SH-SY5Y (cell line): ENCODE data around the gene SERBP1.

Experiments used
- GATA2 ChIP-seq: IDR thresholded peaks from 2 replicates; pipeline ENCODE4 v1.6.1; 2011; ENCODE audit warnings: mild to moderate bottlenecking, low read depth, low read length
- GATA3 ChIP-seq: IDR thresholded peaks from 2 replicates; pipeline ENCODE4 v1.6.1; 2011; ENCODE audit warnings: low read depth, mild to moderate bottlenecking, low read length, moderate library complexity

GRCh38 chr1:67376381-67376780, 53.8 kb downstream of the SERBP1 start:
- TF ChIP-seq GATA2 (no peak), GATA3 (no peak)
